T1000 (cell line): ENCODE measurements around the gene CDH20.
"Not testable (repeated sequence)": the region's sequence is repeated elsewhere in the genome, so short reads cannot be mapped to it uniquely, and the experiment has no call there.

ENCODE experiments used
- DNase-seq: peaks from one replicate; lab custom pipeline; 2025; ENCODE audit warnings: mixed read lengths; lab: John Stamatoyannopoulos, UW

CDH20 gene

DNA sequence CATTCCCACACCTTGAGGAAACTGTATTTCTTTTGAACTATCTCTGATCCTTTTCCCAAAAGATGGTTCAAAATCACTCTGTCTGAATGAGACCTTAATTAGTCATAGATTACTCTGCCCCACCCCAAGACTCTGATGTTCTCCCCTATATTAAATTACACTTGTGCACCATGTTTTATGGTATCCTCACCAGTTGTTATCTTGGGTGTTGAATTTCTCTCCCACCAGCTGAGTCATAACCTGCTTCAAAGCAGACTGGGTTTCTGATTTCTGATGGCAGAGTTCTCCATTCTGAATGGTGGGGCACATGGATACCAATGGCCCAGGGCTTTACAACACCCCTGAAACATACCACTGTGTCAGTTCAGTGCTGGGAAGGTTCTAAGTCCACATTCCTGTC, 15.0 kb downstream of the CDH20 start:
- DNase-seq: no peak

DNA sequence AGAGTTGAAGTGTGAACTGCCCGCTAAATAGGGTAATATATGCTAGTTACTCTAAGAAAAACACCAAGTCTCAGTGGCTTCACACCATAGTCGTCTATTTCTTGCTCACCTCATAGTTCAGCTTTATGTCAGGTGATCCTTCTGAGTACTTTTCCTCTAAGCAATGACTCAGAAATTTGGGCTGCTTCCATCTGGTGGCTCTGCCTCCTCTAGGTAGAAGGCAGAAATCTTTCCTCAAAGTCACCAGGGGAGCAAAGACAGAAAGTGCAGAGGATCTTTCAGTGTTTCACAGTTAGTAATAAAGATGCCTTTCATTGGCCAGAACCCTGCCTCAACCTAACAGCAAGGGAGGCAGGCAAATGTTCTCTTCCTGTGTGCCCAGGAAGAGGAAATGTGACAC, 17.3 kb downstream of the CDH20 start:
- no peak for DNase-seq

DNA sequence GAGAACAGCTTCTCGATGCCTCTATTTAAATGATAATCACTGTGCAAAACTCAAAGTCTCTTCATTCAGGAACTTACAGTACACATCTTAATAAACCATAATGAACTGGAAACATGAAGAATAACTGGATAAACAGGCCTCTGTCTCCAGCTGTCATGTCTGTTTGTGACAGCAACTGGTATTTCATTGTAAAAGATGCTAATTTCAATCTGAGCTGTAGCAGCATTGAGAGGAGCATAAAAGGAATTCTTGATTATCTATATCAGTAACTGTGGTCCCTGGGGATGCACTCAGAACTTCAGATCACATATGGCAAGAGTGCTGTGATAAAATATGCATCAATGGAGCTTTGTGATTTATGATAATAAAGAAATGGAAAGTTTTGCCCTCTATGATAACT, 18.8 kb downstream of the CDH20 start:
- DNase-seq: no peak

DNA sequence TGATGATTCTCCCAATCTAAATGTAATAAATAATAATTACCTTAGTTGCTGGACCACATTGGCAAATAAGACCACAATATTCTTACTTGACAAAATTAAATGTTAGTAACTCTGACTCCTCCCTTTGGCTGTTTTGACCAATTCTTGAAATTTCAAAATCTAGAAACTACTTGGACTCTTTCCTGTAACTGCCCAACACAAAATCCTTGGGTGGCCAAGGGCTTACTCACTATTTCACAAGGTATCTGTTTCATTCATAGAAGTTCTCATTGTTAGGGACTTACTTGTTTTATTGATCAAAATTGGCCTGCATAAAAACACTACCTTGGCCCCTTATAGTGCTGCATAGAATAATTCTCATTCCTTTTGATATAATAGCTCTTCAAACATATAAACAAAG, 19.4 kb downstream of the CDH20 start:
- no peak for DNase-seq

DNA sequence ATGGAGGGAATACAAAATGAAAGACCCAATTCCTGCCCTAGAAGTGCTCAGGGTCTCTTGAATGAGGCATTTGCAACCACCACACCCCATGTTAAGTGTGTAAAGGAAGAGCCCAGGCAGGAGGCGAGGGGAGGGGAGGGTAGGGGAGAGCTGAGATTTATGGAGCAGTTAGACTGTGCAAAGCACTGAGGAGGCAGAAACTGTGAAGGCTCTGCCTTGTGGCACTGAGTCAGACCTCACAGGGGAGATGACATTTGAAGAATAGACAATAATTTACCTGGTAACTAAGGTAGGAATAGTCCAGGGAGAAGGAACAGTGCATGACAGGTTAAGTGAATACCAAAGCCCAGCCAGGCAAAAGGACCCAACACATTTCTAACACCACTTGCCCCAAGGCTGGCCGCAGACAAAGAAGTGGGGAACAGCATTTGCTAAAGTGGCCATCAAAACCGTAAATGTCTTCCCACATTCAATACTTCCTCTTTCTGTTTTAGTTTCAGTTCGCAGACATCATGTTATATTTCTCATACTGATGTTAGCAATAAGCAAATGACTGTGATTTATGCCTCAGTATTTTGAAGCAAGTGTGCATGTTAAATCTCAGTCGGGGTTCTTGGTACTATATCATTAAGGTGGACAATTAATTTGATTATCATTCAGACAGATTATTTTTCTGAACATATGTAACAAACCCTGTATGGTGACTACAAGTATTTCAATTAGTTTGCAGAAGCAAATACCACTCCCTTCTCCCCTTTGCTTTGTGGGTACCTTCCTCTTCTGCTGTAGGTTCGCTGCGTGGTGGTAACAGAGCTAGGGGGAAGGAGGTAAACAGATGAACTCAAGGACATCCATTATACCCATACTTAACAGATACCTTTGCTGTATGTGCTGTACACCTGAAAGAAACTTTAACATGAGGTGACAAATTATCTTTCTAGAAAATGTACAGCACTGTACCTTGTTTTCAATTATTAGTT, 27.5 kb downstream of the CDH20 start:
- DNase-seq: no peak

DNA sequence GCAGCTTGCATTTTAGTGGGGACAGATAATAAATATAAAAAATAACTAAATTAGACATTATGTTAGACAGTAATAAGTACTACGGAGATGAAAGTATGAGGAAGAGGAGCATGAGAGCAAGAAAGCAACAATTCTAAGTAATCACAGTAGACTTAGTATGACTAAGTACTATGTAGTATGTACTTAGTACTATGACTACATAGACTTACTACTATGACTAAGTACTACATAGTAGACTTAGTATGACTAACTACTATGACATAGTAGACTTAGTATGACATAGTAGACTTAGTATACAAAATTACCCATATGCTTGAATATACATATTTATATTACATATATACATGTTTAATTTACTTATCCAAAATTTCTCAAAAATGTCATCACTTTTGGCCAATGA, 29.3 kb downstream of the CDH20 start:
- DNase-seq: no peak

DNA sequence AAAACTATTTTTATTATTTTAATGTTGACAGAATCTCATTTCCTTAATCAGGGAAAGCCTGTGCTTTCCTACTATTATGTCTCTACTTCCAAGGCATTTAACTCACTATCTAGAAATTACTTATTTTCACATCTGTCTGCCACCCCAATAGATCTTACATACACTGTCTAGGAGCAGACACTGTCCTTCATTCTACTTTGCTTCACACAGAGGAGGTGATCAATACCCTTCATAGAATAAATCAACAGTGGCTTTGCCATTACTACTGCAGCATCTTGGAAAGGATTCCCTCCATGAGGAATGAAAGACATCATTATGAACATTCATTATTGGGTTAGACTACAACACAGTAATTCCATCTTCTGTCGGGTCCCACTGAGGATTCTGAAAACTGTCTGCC, 31.7 kb downstream of the CDH20 start:
- no peak for DNase-seq

DNA sequence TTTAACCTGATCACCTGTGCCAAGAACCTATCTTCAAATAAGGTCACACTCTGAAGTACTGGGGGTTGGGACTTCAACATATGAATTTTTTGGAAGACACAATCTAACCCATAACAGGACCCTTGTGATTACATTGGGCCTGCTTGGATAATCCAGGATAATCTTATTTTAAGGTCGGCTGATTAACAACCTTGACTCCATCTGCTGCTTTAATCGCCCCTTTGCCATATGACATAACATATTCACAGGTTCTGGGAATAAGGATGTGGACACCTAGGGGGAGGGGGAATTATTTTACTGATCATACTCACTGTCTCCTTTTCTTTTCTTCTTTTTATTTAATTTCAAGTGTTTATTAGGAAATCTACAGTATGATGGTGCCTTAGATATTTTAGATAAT, 34.8 kb downstream of the CDH20 start:
- no peak for DNase-seq

DNA sequence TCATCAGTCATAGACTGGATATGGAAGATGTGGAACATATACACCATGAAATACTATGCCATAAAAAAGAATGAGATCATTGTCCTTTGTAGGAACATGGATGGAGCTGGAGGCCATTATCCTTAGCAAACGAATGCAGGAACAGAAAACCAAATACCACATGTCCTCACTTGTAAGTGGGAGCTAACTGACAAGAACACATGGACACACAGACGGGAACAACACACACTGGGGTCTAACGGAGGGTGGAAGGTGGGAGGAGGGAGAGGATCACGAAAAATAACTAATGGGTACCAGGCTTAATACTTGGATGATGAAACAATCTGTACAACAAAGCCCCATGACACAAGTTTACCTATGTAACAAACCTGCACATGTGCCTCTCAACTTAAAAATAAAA, 36.4 kb downstream of the CDH20 start:
- not testable (repeated sequence) for DNase-seq

DNA sequence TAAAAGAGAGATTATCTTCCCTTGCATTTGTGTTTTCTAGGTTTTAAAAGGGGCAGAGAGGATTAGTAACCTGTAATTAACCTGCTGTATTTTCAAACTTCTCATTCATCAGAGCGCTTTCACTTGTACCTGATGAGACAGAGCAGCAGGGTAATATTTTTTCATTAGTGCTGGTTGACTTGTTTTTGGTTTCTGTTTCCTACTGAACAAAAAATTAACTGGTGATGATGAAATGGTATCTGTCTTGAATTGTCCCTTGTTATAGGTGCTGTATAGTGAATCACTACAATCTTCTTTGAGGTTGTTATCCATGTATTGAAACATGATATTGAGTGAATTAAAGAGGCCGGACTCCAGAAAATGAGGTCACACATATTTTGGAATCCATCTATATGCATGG, 37.9 kb downstream of the CDH20 start:
- no peak for DNase-seq

DNA sequence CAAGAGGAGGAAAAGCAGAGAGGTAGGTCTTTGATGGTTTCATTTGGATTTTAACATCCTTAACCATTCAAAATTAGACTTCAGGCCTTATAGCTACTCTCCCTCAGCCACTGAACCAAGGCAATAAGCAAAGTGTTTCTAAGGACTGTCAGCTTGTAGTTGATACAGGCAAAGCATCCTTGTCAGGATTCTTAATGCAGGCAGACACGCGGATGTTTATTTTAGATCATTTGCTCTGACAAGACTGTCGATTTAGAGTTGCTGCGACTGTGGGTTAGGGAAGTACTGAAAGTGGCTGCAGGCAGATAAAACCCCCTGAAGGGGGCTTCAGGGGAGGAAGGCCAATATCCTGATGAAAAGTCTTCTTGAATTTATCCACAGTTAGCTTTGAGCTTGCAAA, 46.6 kb downstream of the CDH20 start:
- no peak for DNase-seq

DNA sequence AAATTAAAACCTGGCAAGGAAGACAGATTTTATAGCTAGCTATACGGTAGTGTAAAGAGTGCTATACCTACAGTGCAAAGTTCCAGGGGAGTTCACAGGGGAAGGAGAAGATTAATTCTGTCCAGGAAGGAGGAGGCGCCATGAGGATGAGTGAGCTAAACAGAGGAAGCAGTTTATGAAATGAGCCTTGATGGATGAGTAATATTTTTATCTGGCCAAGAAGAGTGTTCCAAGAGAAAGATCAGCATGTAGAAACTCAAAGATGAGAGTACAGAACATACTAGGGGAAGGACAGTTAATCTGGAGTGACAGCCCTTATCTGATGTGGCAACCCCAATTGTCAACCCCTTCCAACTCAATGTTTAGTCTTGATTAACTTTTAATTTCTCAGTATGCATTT, 54.8 kb downstream of the CDH20 start:
- no peak for DNase-seq

DNA sequence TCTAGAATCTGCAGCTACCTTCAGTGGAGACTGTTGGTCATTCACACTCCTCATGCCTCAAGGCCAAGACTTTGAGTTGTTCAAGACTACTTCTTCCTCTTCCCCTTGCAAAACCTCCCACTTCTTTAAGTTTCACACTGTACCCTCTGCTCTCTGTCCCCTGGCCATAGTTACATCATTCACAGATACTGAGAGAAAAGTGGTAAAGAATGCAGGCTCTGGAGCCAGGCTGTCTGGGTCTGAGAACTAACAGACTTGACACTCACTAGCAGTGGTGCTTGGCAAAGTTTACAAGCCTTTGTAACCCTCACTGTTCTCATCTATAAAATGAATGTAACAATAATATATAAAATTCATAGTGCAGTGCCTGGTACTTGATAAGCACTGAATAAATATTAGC, 61.8 kb downstream of the CDH20 start:
- DNase-seq: no peak

DNA sequence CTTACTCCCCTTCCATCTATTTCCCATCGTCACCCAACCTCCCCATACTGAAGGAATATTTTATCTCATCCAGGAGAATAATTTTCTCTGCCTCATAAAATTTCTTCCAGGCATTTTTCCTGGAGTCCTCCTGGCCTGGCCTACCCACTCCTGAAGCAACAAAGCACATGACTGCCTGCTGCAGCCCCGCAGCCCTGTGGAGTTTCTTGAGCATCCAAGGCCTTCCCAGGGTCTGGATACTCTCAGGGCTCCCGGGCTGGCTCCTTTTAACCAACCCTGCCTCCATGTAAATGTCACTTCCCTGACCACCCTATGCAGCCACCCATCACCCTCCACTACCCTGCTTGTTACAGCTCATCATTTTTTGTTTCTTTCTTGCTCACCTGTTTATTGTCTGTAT, 64.0 kb downstream of the CDH20 start:
- DNase-seq: no peak

DNA sequence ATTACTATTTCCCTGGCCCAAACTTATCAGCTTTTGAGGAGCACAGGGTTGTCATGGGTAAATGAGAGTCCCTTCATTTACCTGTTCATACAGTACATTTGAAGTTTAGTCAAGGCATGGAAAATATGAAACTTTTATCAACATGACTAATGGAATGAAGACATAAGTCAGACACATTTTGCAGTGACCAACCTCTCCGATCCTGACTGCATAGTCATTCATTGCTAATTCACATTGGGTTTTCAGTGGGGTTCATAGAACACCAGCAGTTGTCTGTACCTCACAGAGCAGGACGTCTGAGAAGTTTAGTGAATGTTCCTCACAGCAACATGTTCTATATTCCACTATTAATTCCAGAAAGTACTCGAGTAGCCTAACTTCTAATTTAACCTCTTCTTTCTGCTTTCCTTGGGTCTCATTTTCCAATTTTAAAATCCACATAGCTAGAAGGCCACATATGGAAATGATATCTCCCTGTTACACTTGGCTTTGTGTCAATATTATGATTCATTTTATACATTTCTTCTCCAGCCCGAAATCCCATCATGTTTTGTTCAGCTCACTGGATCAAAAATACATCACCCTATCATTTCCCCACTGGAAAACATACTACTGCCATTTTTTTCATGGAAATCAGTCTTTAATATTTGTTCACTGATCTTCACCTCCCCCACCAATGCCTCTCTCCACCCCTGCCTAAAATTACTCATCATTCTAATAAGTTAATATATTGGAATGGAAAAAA, 65.9 kb downstream of the CDH20 start:
- no peak for DNase-seq

DNA sequence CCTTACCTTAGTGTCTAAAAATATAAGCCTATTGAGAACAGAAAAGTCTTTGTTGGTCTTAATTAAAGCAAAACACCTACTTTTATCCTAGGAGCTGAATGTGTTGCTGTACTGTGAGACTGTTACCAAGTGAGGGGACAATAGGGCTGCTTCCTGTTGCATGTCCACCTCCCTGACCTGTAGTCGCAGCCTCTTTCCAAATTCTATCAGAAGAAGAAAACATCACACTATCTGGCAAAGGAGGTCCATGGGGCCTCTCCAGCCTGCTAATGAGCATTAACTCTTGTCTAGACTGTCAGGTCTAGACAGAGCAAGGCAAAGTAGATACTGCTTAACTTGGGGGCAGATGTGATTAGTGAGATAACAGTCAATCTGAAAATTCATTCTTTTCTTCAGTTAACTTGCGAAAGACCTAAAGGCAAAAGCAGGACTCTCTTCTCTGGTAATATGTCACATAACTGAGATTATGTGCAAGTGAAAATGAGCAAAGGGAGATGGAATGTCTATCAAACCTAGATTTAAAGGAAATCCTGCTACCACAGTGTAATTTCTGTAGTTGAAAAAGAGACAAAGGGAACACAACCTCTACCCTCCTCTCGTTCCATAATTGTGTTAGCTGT, 66.9 kb downstream of the CDH20 start:
- no peak for DNase-seq

DNA sequence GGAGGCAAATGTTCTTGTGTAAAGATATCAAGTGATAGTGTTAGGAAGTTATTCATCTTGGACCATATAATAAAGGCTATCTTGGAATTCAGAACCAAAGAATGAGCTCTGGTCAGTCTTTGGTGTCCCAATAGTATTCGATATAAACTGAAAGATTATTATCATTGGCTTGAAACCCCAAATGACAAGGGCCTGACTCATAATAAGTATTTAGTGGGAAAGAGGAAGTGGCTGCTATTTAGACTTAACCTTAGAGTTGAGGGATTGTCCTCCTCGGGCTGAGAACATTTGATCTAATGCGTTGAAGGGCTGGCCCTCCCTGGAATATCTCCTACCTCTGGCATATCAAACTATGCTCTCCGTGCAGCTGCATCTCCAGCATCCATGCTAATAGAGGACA, 67.5 kb downstream of the CDH20 start:
- no peak for DNase-seq

DNA sequence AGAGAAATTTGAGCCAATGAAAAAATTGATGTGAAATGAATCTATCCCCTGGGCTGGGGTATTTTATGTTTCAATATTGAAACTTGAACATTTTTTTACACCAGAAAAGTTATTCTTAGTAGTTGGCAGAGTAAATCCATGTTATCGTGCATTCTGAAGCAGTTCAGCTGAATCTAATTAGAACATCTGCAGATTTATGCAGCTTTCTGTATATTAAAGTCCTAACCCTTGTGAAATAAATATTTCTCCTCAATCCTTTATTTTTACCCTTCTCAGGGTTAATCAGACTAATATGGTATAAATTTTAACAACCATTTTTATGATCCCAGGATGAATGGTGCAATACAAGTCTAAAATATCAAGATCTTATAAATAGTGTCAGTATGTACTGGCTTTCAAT, 69.5 kb downstream of the CDH20 start:
- DNase-seq: no peak

DNA sequence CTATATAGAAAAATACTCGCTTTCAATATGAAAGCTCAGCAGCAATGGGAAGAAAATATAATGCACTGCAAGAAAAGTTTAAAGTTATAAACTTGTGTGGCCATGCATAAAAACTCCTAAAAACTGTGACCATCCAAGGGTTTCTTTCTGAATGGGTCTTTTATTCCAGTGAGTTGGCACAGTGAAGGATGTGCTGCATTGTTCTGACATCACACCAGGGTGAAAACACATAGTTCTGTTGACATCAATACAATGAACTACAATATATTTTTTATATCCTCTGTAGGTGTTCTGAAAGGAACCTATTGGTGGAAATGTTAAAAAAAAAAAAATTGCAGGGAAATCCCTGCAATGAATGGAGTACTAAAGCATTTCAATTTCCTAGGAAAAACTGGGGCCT, 80.2 kb downstream of the CDH20 start:
- DNase-seq: no peak

DNA sequence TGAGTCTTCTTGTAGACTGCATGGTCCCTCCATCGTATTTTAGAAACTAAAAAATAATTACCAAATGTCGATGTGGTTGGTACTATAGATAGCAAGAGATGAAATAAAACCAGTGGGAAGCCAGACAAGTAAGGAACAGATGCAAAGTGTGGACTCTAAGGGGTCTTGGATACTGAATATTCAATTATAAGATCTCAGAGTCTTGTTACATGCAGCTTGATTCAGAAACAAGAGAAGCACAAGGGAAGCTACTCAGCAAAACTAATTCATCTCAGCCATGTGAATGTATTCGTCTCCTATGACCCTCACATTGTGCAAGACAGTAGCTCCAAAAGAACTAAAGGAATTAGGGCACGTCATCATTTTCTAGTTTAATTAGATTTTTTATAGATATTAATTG, 80.9 kb downstream of the CDH20 start:
- no peak for DNase-seq

DNA sequence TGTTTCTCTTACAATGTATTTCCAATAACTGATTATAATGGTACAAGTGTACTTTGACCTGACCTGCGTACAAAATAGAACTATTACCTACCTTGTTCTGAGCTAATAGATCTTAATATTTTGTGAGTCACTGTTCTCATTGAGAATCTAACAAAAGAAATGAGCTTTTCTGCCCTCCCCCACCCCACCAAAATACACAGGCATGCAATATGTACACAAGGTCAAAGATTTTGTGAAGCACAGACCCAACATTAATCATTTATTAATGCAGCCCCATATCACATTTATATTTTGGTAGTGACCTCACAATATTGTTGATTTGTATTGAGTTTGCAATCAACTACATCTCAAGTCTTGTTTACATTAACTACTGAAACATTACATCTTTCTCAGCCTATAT, 86.5 kb downstream of the CDH20 start:
- DNase-seq: no peak

DNA sequence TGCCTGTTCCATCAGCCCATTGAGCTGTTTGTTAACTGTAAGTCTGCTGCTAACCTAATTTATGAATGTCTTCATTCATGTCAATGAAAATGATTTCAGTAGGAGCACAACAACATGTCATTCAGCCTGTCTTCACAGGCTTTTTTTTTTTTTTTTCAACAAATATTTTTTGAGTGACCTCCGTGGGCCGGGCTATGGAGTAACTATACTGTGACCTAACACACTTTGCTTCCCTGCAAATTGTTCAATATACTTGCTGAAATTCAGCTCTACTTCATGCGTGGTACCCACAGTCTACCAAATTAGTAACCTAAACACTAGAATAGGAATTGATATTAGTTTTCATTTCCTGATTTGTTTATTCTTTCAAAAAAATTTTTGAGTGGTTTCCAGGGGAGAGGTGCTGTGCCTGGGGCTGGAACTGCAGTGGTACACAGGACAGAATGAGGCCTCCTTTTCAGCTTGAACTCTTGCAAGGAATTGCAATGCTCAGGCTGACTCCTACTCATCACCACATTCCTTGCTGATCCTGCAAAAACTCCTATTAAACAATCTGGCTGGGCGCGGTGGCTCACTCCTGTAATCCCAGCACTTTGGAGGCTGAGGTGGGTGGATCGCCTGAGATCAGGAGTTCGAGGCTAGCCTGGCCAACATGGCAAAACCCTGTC, 87.1 kb downstream of the CDH20 start:
- DNase-seq: no peak
